Spleen (tissue), 7 donors: Measurements from ENCODE around the gene CHAD.

Experiments
- POLR2A ChIP-seq, 3 donors: fragments of 450-650 bp; IDR thresholded peaks; one replicate each; pipeline ENCODE4 v1.5.1; 2017; ENCODE audit warnings: antibody characterized with exemption in 3 of 3, mild to moderate bottlenecking in 1 of 3
- TF ChIP-seq, protein P1 (sequence below), 11 experiments: fragments of 200-600 bp in 7 of 11; fragments of 450-650 bp in 4 of 11; sonication (generic) in 4 of 11; IDR thresholded peaks in 8 of 11; conservative IDR thresholded peaks in 3 of 11; 1 replicate in 7 of 11; 2 replicates in 4 of 11; pipeline versions ENCODE4 v1.4.0 to v1.8.0; 2016 to 2021; ENCODE audit warnings: antibody characterized with exemption in 11 of 11, inconsistent platforms in 4 of 11, mild to moderate bottlenecking in 1 of 11
- donor health status: DM: no; HTN: no; CAD: no; lungs with moderate emphysema.
- donor health status: DM: no; HTN: no; CAD: no.
- donor health status: DM: no; HTN: no; CAD: no.

DNA sequence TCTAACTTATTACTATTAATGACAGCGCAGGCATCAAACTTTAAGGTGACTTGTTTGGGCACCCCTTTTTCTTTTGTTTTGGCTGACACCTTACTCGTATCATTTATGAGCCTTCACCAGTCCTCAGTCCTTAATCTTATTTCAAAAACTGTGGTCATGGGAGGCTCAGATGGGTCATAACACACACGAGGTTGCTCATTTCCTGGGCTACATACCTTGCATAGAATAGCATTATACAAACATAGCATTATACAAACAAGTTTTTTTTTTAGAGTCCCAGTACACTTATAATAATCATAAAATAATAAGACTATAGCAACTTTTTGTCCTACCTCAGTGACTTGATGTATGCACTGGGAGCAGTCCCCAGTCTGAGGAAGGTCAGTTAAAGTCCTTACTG lies 53.9 kb downstream of the CHAD start:
- TF ChIP-seq, protein P1, sequence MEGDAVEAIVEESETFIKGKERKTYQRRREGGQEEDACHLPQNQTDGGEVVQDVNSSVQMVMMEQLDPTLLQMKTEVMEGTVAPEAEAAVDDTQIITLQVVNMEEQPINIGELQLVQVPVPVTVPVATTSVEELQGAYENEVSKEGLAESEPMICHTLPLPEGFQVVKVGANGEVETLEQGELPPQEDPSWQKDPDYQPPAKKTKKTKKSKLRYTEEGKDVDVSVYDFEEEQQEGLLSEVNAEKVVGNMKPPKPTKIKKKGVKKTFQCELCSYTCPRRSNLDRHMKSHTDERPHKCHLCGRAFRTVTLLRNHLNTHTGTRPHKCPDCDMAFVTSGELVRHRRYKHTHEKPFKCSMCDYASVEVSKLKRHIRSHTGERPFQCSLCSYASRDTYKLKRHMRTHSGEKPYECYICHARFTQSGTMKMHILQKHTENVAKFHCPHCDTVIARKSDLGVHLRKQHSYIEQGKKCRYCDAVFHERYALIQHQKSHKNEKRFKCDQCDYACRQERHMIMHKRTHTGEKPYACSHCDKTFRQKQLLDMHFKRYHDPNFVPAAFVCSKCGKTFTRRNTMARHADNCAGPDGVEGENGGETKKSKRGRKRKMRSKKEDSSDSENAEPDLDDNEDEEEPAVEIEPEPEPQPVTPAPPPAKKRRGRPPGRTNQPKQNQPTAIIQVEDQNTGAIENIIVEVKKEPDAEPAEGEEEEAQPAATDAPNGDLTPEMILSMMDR (IDR thresholded peaks at IDR 0.05 in 8 of 11, conservative IDR thresholded peaks at IDR 0.05 in 3 of 11), result no peak
- TF ChIP-seq POLR2A (IDR thresholded peaks at IDR 0.05), result no peak
